MM.1S (cell line): ENCODE measurements around the gene MOCS1.

Experiments
- DNase-seq: peaks from one replicate; pipeline ENCODE4 v3.0.0-alpha.2; 2015
- H2AFZ ChIP-seq: fragments of 300-600 bp; sonication (generic); 2 replicates; pipeline ENCODE4 v1.6.0; 2016; ENCODE audit warnings: antibody characterized with exemption, low read length
- H3F3A ChIP-seq: fragments of 300-600 bp; sonication (generic); 2 replicates; pipeline ENCODE4 v1.6.1; 2016; ENCODE audit warnings: mild to moderate bottlenecking, antibody characterized with exemption, low read length, moderate library complexity, mixed read lengths; ENCODE audit not compliant: insufficient read depth
- H3K27ac ChIP-seq: fragments of 300-600 bp; sonication (generic); 2 replicates; pipeline ENCODE4 v1.5.1; 2016; ENCODE audit warnings: mild to moderate bottlenecking, low read length
- H3K27me3 ChIP-seq: fragments of 300-600 bp; sonication (generic); replicated peaks from 2 replicates; pipeline ENCODE4 v1.6.0; 2016; ENCODE audit warnings: low read length; ENCODE audit not compliant: insufficient read depth
- H3K36me3 ChIP-seq: fragments of 300-600 bp; sonication (generic); replicated peaks from 2 replicates; pipeline ENCODE4 v1.6.1; 2016; ENCODE audit warnings: mild to moderate bottlenecking, low read length, mixed read lengths; ENCODE audit not compliant: insufficient read depth
- H3K4me1 ChIP-seq: fragments of 300-600 bp; sonication (generic); 2 replicates; pipeline ENCODE4 v1.6.1; 2016; ENCODE audit warnings: low read length, mixed read lengths
- H3K4me2 ChIP-seq: fragments of 300-600 bp; sonication (generic); 2 replicates; pipeline ENCODE4 v1.6.0; 2016; ENCODE audit warnings: low read depth, low read length
- H3K4me3 ChIP-seq: fragments of 300-600 bp; sonication (generic); 2 replicates; pipeline ENCODE4 v1.5.1; 2016; ENCODE audit warnings: low read length, mixed read lengths
- H3K79me2 ChIP-seq: fragments of 300-600 bp; sonication (generic); 2 replicates; pipeline ENCODE4 v1.6.1; 2016; ENCODE audit warnings: mixed run types, low read length, mixed read lengths
- H3K9ac ChIP-seq: fragments of 300-600 bp; sonication (generic); 2 replicates; pipeline ENCODE4 v1.6.1; 2016; ENCODE audit warnings: low read length, mixed read lengths
- H3K9me2 ChIP-seq: fragments of 300-600 bp; sonication (generic); replicated peaks from 2 replicates; pipeline ENCODE4 v1.6.1; 2016; ENCODE audit warnings: mild to moderate bottlenecking, low read length, mixed read lengths; ENCODE audit not compliant: insufficient read depth
- H3K9me3 ChIP-seq: fragments of 300-600 bp; sonication (generic); replicated peaks from 2 replicates; pipeline ENCODE4 v1.6.1; 2016; ENCODE audit warnings: mild to moderate bottlenecking, low read length, mixed read lengths; ENCODE audit not compliant: insufficient read depth
- H4K20me1 ChIP-seq: fragments of 300-600 bp; sonication (generic); 2 replicates; pipeline ENCODE4 v1.6.1; 2016; ENCODE audit warnings: mild to moderate bottlenecking, low read length, moderate library complexity, mixed read lengths; ENCODE audit not compliant: insufficient read depth
- EZH2 ChIP-seq: fragments of 300-600 bp; sonication (generic); optimal IDR thresholded peaks from 2 replicates; pipeline ENCODE3; 2017; ENCODE audit warnings: low read depth, mild to moderate bottlenecking, antibody characterized with exemption, low read length, mixed read lengths
- EZH2phosphoT487 ChIP-seq: fragments of 300-600 bp; sonication (generic); IDR thresholded peaks from 2 replicates; pipeline ENCODE4 v1.6.1; 2018; ENCODE audit warnings: antibody characterized with exemption, low read length
- TF ChIP-seq, protein P1 (sequence below): fragments of 300-600 bp; sonication (generic); IDR thresholded peaks from 2 replicates; pipeline ENCODE4 v1.5.1; 2016; ENCODE audit warnings: antibody characterized with exemption, low read length, mixed read lengths

MOCS1 gene

DNA sequence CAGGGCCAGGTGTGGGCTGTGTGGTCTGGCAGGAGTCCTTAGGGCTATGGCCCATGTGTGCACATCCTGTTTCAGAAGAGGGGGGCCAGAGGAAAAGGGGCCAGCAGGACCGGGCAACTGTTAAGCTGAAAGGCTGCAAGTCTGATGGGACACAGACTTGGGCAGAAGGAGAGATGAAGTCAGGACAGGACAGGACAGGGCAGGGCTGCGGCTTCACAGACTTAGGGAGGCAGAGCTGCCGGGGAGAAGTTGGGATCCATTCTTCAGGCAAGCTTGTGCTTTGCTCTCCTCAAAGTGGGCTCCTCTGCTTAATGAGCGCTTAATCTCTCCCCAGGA is 28.7 kb downstream of the MOCS1 start:
- H3K27me3 ChIP-seq, result no peaks in the 10 kb centered on the region
- no peak for TF ChIP-seq EZH2
- no peak for TF ChIP-seq EZH2phosphoT487
- TF ChIP-seq, protein P1, sequence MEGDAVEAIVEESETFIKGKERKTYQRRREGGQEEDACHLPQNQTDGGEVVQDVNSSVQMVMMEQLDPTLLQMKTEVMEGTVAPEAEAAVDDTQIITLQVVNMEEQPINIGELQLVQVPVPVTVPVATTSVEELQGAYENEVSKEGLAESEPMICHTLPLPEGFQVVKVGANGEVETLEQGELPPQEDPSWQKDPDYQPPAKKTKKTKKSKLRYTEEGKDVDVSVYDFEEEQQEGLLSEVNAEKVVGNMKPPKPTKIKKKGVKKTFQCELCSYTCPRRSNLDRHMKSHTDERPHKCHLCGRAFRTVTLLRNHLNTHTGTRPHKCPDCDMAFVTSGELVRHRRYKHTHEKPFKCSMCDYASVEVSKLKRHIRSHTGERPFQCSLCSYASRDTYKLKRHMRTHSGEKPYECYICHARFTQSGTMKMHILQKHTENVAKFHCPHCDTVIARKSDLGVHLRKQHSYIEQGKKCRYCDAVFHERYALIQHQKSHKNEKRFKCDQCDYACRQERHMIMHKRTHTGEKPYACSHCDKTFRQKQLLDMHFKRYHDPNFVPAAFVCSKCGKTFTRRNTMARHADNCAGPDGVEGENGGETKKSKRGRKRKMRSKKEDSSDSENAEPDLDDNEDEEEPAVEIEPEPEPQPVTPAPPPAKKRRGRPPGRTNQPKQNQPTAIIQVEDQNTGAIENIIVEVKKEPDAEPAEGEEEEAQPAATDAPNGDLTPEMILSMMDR, result no peak
- DNase-seq, result no peak
- H3K9me2 ChIP-seq, result no peaks in the 10 kb centered on the region
- no peaks in the 10 kb centered on the region for H3F3A ChIP-seq
- no peaks in the 10 kb centered on the region for H4K20me1 ChIP-seq
- no peak overlapping the region for H3K9ac ChIP-seq
- H2AFZ ChIP-seq, result no peak overlapping the region
- H3K27ac ChIP-seq, result no peak overlapping the region
- no peaks in the 10 kb centered on the region for H3K79me2 ChIP-seq
- H3K36me3 ChIP-seq, result no peaks in the 10 kb centered on the region
- no peak overlapping the region for H3K4me2 ChIP-seq
- no peaks in the 10 kb centered on the region for H3K9me3 ChIP-seq
- H3K4me1 ChIP-seq, result no peaks in the 10 kb centered on the region
- no peak overlapping the region for H3K4me3 ChIP-seq

DNA sequence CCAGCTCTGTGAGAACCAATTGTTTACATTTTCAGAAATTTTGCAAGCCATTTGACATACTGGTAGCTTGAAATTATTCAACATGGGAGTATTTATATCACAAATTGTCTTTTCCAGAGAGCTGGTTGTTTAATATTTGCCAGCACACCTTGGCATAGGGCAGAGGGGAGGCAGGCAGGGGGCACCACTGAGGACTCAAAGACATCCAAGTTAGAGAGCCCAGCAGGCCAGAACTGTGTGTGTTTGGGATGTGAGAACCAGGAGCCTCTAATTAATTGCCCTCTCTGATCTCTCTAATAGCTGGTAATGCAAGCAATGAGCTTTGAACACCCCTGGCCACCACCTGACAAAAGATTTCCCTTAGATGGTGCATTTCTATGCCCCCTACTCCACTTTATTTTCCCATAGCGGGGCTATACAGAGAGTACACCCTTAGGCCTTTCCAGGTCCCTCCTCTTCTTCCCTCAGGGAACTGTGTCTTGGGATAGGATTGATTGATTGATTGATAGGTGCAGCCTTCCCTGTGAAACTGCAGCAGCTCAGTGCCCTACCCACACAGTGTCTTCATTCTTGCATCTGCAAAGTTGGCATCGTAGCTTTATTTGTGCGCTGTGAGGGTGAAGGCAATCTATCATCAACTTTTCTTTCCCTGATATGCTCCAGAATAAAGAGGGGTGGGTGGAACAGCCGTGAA is 29.2 kb downstream of the MOCS1 start:
- no peaks in the 10 kb centered on the region for H3K79me2 ChIP-seq
- no peaks in the 10 kb centered on the region for H3K9me3 ChIP-seq
- H3K4me3 ChIP-seq, result no peak overlapping the region
- H3K36me3 ChIP-seq, result no peaks in the 10 kb centered on the region
- no peak overlapping the region for H2AFZ ChIP-seq
- no peaks in the 10 kb centered on the region for H4K20me1 ChIP-seq
- no peaks in the 10 kb centered on the region for H3K9me2 ChIP-seq
- TF ChIP-seq EZH2phosphoT487 (no peak), EZH2 (no peak)
- TF ChIP-seq, protein P1, result no peak
- no peak overlapping the region for H3K9ac ChIP-seq
- no peak overlapping the region for H3K27ac ChIP-seq
- H3K4me2 ChIP-seq, result no peak overlapping the region
- H3K4me1 ChIP-seq, result no peaks in the 10 kb centered on the region
- H3K27me3 ChIP-seq, result no peaks in the 10 kb centered on the region
- no peaks in the 10 kb centered on the region for H3F3A ChIP-seq
- DNase-seq, result no peak

DNA sequence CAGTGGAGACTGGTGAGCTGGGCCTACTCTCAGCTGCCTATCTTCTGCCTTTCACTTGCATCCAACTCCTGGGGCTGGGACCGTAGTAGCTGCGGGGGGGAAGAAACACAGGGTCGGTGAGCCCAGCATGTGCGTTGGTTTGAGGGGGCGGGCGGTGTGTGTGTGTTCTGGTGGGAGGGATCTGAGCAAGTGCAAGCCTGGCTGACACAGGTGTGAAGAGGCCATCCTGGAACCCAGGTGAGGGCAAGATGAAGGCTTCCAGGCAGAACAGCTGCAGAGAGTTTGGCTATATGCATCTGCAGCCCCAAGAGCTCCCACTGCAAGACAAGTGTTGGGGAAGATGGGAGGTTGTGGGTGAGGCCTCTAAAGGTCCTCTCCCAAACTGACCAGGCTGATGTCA is 30.6 kb downstream of the MOCS1 start:
- Histone ChIP-seq H3K9me2 (no peaks in the 10 kb centered on the region), H3K79me2 (no peaks in the 10 kb centered on the region), H3K9ac (no peak overlapping the region), H3K36me3 (no peaks in the 10 kb centered on the region), H3K4me1 (no peaks in the 10 kb centered on the region), H3K27ac (no peak overlapping the region), H2AFZ (no peak overlapping the region), H3K27me3 (no peaks in the 10 kb centered on the region), H3K4me2 (no peak overlapping the region), H3K4me3 (no peak overlapping the region), H3K9me3 (no peaks in the 10 kb centered on the region), H3F3A (no peaks in the 10 kb centered on the region), H4K20me1 (no peaks in the 10 kb centered on the region)
- no peak for TF ChIP-seq EZH2
- no peak for TF ChIP-seq EZH2phosphoT487
- TF ChIP-seq, protein P1, result no peak
- no peak for DNase-seq
